Thoracic aorta (tissue), 2 donors: ENCODE measurements around the gene BEND5. TPM values are rescaled to one million over a fixed set of nuclear protein-coding genes. Genes with fewer than 3 reads are reported as not detected.

Experiments
- ATAC-seq: fragments of 150-250 bp; one replicate; pipeline ENCODE4 v1.8.0; 2017; ENCODE audit warnings: low read depth; ENCODE audit not compliant: insufficient number of reproducible peaks, low FRiP score
- DNase-seq: peaks from one replicate; pipeline ENCODE4 v3.0.0-alpha.2; 2020; ENCODE audit warnings: low spot score
- H3K27ac ChIP-seq, 2 donors: fragments of 200-600 bp; sonication (generic); 1 replicate in 1 of 2; 2 replicates in 1 of 2; pipeline ENCODE4 v1.5.1; 2016; ENCODE audit warnings: mild to moderate bottlenecking in 2 of 2, moderate library complexity in 2 of 2
- H3K27me3 ChIP-seq: fragments of 200-600 bp; sonication (generic); replicated peaks from 2 replicates; pipeline ENCODE4 v1.6.0; 2016; ENCODE audit warnings: mild to moderate bottlenecking; ENCODE audit not compliant: insufficient read depth
- H3K36me3 ChIP-seq: fragments of 200-600 bp; sonication (generic); one replicate; pipeline ENCODE4 v1.5.1; 2016
- H3K4me1 ChIP-seq, 2 donors: fragments of 200-600 bp; sonication (generic); 1 replicate in 1 of 2; 2 replicates in 1 of 2; pipeline versions ENCODE4 v1.5.1 to v1.6.0; 2016; ENCODE audit warnings: low read depth in 2 of 2, mild to moderate bottlenecking in 1 of 2; ENCODE audit not compliant: control insufficient read depth in 1 of 2
- H3K4me3 ChIP-seq: fragments of 200-600 bp; sonication (generic); 2 replicates; pipeline ENCODE4 v1.5.1; 2016; ENCODE audit warnings: mild to moderate bottlenecking
- H3K9me3 ChIP-seq: fragments of 200-600 bp; sonication (generic); 2 replicates; pipeline ENCODE4 v1.5.1; 2016
- total RNA-seq, 2 donors: library from RNA; depleted of rRNA; stranded (reverse); fragments of >200 nt; gene quantifications; one replicate each; pipeline versions ENCODE4 v1.1.0 to v1.2.3, GENCODE V29; 2016
- TF ChIP-seq, protein P1 (sequence below): fragments of 200-600 bp; sonication (generic); IDR thresholded peaks from one replicate; pipeline ENCODE4 v1.5.1; 2019; ENCODE audit warnings: antibody characterized with exemption

The BEND5 gene
- total RNA-seq, 2 donors from 2014 or later: 6.5 to 9.5 TPM

DNA sequence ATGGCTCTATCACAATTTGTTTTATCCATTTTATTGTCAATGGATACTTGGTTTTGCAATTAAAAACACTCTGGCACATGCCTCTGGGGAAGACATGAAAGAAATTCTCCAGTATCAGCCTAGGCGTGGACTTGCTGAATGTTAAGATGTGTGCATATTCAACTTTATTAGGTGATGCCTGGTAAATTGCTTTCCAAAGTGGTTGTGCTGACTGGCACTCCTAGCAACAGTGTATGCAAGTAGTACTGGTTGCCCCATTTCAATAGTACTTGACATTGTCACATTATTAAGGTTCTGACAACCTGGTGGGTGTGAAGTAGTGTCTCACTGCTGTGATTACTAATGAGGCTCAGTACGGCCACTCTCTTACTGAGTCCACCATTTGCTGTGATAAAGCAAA, 48.1 kb downstream of the BEND5 start:
- Histone ChIP-seq H3K4me1 (no peaks in the 10 kb centered on the region), H3K27me3 (no peaks in the 10 kb centered on the region), H3K9me3 (no peaks in the 10 kb centered on the region), H3K4me3 (no peak overlapping the region), H3K36me3 (peaks cover 8% of the 10 kb centered on the region), H3K27ac (no peak overlapping the region)
- ATAC-seq (no peak), DNase-seq (no peak)
- TF ChIP-seq, protein P1, sequence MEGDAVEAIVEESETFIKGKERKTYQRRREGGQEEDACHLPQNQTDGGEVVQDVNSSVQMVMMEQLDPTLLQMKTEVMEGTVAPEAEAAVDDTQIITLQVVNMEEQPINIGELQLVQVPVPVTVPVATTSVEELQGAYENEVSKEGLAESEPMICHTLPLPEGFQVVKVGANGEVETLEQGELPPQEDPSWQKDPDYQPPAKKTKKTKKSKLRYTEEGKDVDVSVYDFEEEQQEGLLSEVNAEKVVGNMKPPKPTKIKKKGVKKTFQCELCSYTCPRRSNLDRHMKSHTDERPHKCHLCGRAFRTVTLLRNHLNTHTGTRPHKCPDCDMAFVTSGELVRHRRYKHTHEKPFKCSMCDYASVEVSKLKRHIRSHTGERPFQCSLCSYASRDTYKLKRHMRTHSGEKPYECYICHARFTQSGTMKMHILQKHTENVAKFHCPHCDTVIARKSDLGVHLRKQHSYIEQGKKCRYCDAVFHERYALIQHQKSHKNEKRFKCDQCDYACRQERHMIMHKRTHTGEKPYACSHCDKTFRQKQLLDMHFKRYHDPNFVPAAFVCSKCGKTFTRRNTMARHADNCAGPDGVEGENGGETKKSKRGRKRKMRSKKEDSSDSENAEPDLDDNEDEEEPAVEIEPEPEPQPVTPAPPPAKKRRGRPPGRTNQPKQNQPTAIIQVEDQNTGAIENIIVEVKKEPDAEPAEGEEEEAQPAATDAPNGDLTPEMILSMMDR: no peak

DNA sequence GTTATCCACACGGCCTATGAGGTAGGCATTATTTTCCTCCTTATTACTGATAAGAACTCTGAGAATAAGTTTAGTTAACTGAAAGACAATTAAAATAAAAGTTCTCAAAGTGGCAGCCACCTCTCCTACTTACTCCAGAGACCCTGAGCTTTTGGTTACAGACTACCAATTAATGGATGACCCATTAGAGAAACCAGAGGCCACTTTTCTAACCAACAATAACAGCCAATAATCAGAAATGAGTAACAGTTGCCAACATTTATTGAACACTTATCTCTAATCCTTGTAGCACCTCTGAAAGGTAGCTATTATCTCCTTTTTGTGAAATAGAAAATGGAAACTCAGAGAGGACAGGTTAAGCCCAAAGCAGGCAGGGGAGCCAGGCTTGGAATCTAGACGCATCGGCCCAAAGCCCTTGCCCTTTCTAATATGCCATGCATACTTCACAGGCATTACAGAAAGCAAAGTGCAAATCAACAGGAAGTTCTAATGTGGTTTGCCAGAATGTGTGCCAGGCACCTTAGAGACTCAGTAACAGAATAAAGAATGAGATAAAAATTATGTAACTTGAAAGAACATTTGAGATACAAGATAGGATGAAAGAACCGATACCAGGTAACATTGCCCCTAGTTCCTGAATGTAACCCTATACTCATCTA, 50.0 kb downstream of the BEND5 start:
- H3K4me3 ChIP-seq: no peak overlapping the region
- peaks cover 8% of the 10 kb centered on the region for H3K36me3 ChIP-seq
- DNase-seq (no peak), ATAC-seq (no peak)
- TF ChIP-seq, protein P1: no peak
- H3K9me3 ChIP-seq: no peaks in the 10 kb centered on the region
- H3K4me1 ChIP-seq: no peaks in the 10 kb centered on the region
- no peaks in the 10 kb centered on the region for H3K27me3 ChIP-seq
- no peak overlapping the region for H3K27ac ChIP-seq

DNA sequence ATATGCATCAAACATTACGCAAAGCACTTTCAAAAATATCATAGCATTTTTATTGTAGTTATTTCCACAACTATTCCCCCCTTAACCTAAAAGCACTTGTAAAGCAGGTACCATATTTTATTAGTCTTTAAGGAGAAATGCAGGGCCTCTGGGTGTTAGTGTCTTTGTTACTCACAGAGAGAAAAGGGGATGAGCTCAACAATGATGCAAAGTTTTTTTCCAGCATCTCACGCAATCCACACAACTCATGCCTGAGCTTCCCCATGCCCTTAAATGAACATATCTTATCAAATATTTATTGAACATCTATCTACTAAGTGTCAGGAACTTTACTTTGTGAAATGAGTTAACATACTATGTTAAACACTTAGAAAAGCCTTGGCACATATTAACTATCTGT, 50.6 kb downstream of the BEND5 start:
- TF ChIP-seq, protein P1: no peak
- no peak for ATAC-seq
- no peak overlapping the region for H3K27ac ChIP-seq
- no peaks in the 10 kb centered on the region for H3K4me1 ChIP-seq
- no peak for DNase-seq
- no peaks in the 10 kb centered on the region for H3K27me3 ChIP-seq
- no peak overlapping the region for H3K4me3 ChIP-seq
- no peaks in the 10 kb centered on the region for H3K9me3 ChIP-seq
- H3K36me3 ChIP-seq: peaks cover 8% of the 10 kb centered on the region

DNA sequence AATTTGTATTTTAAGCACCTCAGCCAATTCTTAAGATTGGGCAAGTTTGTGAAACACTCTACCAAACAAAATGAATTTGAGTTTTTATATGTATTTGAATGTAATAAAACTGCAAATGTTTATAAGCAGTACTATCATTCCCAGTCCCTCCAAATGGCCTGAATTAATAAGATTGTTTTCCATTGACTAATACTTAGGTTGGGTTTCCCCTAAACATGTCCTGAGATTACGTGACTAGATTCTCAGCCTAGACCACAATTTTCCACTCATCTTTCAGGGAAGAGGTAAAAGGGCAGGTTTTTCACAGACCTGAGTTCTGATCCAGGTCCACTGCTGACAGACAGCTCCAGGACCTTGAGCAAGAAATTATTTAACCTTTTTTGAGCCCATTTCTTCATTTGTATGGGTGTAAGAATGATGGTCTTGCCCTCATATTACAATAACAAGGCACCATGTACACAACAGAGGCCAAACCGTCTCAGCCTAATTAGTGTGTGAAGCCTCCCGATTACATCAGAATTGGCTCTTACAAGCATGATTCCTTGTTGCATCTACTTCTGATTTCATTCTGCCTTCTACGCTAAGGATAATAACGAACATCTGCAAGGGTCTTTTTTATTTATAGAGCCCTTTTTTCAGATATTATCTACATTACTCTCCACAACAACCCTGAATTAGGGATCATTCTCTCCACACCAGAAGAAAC, 51.2 kb downstream of the BEND5 start:
- no peaks in the 10 kb centered on the region for H3K9me3 ChIP-seq
- H3K27ac ChIP-seq: no peak overlapping the region
- no peak overlapping the region for H3K4me3 ChIP-seq
- H3K4me1 ChIP-seq: no peaks in the 10 kb centered on the region
- peaks cover 8% of the 10 kb centered on the region for H3K36me3 ChIP-seq
- TF ChIP-seq, protein P1: no peak
- no peaks in the 10 kb centered on the region for H3K27me3 ChIP-seq
- no peak for ATAC-seq
- DNase-seq: no peak

DNA sequence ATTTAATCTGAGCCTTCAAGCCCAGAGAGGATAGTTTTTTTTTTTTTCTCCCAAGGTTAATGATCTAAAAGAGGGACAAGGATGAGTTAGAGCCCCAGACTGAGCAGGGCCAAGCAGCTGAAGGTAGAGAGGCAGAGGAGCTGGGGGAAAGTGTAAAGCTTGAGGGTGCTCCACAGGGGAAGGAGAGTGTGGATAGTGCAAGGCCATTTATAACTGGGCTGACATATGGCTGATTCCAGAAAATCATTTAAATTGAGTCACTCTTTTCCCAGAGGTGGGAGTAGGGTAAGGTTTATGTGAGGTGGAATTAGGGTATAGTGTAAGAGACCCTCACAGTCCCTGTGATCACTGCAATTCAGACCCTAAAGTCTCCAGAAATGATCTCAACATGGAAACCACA, 55.8 kb downstream of the BEND5 start:
- DNase-seq: no peak
- ATAC-seq: no peak
- TF ChIP-seq, protein P1: no peak

More for the DNA sequence above, 55.8 kb downstream of the BEND5 start:
- no peaks in the 10 kb centered on the region for H3K36me3 ChIP-seq
- H3K27me3 ChIP-seq: no peaks in the 10 kb centered on the region
- no peaks in the 10 kb centered on the region for H3K9me3 ChIP-seq
- H3K27ac ChIP-seq: no peak overlapping the region
- H3K4me3 ChIP-seq: no peak overlapping the region
- H3K4me1 ChIP-seq: peaks cover 0 to 4% of the 10 kb centered on the region in 2 donors
